PC-3 (cell line): ENCODE measurements around the gene SSC4D. TPM values are rescaled to one million over a fixed set of nuclear protein-coding genes. Genes with fewer than 3 reads are reported as not detected.
"Not testable (repeated sequence)": the region's sequence is repeated elsewhere in the genome, so short reads cannot be mapped to it uniquely, and the experiment has no call there.

Source experiments
- ATAC-seq: fragments of 200-7000 bp; cut with Tn5 transposase; 2 replicates; pipeline ENCODE4 v1.9.1; 2020; ENCODE audit warnings: mild to moderate bottlenecking, moderate library complexity
- BruUV-seq: library from RNA; stranded (reverse); fragments of 400-500 nt; replicated peaks from 2 replicates; lab custom pipeline; 2021; lab: Mats Ljungman, UMichigan
- CTCF ChIA-PET: fragments of 300-600 bp; sonication (Branson Sonifier 250); formaldehyde crosslinking; loops from one replicate; lab custom pipeline; 2022; ENCODE audit warnings: antibody characterized with exemption; lab: Charles Lee
- POLR2A ChIA-PET: fragments of 300-600 bp; sonication (Branson Sonifier 250); formaldehyde crosslinking; loops from one replicate; lab custom pipeline; 2022; ENCODE audit warnings: antibody characterized with exemption; ENCODE audit not compliant: unreplicated experiment; lab: Charles Lee
- DNase-seq: peaks from one replicate; pipeline ENCODE4 v3.0.0-alpha.2; 2015
- H2AFZ ChIP-seq: fragments of 300-600 bp; sonication (generic); 2 replicates; pipeline ENCODE4 v1.6.0; 2016; ENCODE audit warnings: antibody characterized with exemption, low read length
- H3F3A ChIP-seq: fragments of 300-600 bp; sonication (generic); one replicate; pipeline ENCODE4 v1.6.0; 2017; ENCODE audit warnings: antibody characterized with exemption, low read length, control low read depth, mild to moderate bottlenecking; ENCODE audit not compliant: unreplicated experiment
- H3K27ac ChIP-seq: fragments of 300-600 bp; sonication (generic); 2 replicates; pipeline ENCODE4 v1.5.1; 2016; ENCODE audit warnings: mild to moderate bottlenecking, low read length
- H3K27me3 ChIP-seq: fragments of 300-600 bp; sonication (generic); 2 replicates; pipeline ENCODE4 v1.6.1; 2016; ENCODE audit warnings: low read length, mixed read lengths
- H3K36me3 ChIP-seq: fragments of 300-600 bp; sonication (generic); 2 replicates; pipeline ENCODE4 v1.6.1; 2016; ENCODE audit warnings: low read depth, mixed run types, low read length, mixed read lengths
- H3K4me1 ChIP-seq: fragments of 300-600 bp; sonication (generic); 2 replicates; pipeline ENCODE4 v1.5.1; 2016; ENCODE audit warnings: low read length; ENCODE audit not compliant: insufficient read depth
- H3K4me2 ChIP-seq: fragments of 300-600 bp; sonication (generic); 2 replicates; pipeline ENCODE4 v1.6.0; 2016; ENCODE audit warnings: low read length
- H3K4me3 ChIP-seq: fragments of 300-600 bp; sonication (generic); 2 replicates; pipeline ENCODE4 v1.5.1; 2016; ENCODE audit warnings: mild to moderate bottlenecking, low read length, mixed read lengths
- H3K79me2 ChIP-seq: fragments of 300-600 bp; sonication (generic); 2 replicates; pipeline ENCODE4 v1.6.1; 2017; ENCODE audit warnings: low read length, mixed read lengths
- H3K9ac ChIP-seq: fragments of 300-600 bp; sonication (generic); 2 replicates; pipeline ENCODE4 v1.6.0; 2016; ENCODE audit warnings: mild to moderate bottlenecking, low read length
- H3K9me2 ChIP-seq: fragments of 300-600 bp; sonication (generic); replicated peaks from 2 replicates; pipeline ENCODE4 v1.6.1; 2016; ENCODE audit warnings: mixed run types, low read length, mixed read lengths
- H3K9me3 ChIP-seq: fragments of 300-600 bp; sonication (generic); 2 replicates; pipeline ENCODE4 v1.6.1; 2016; ENCODE audit warnings: low read length, mixed read lengths
- H4K20me1 ChIP-seq: fragments of 300-600 bp; sonication (generic); 2 replicates; pipeline ENCODE4 v1.6.1; 2016; ENCODE audit warnings: low read length, mixed read lengths
- CTCF ChIP-seq: fragments of 300-600 bp; sonication (generic); conservative IDR thresholded peaks from 2 replicates; pipeline ENCODE4 v1.5.1; 2017; ENCODE audit warnings: antibody characterized with exemption, low read depth, mild to moderate bottlenecking, low read length
- EZH2 ChIP-seq: fragments of 300-600 bp; sonication (generic); IDR thresholded peaks from one replicate; pipeline ENCODE4 v1.6.1; 2017; ENCODE audit warnings: antibody characterized with exemption, mild to moderate bottlenecking, low read length; ENCODE audit not compliant: unreplicated experiment
- EZH2phosphoT487 ChIP-seq: fragments of 300-600 bp; sonication (generic); IDR thresholded peaks from 2 replicates; pipeline ENCODE4 v1.6.1; 2018; ENCODE audit warnings: mild to moderate bottlenecking, antibody characterized with exemption, low read length, borderline replicate concordance
- intact Hi-C: fragments of 100-400 bp; cut with micrococcal nuclease; formaldehyde crosslinking; loops from 2 replicates; pipeline ENCODE4 v1.9.0; 2023
- total RNA-seq: library from RNA; depleted of rRNA; stranded (reverse); fragments of >200 nt; gene quantifications from 2 replicates; pipeline ENCODE4 v1.2.3, GENCODE V29; 2014

Gene SSC4D
- total RNA-seq, 1 experiment from 2014 or later = 1.3 TPM

GRCh38 chr7:76437873-76438272, 28.4 kb upstream of the SSC4D start:
- ATAC-seq = peak; percentile 85

GRCh38 chr7:76430836-76431235, 21.3 kb upstream of the SSC4D start:
- no peak for ATAC-seq
- no peaks in the 10 kb centered on the region for H3K9me3 ChIP-seq
- H3K4me3 ChIP-seq = no peak overlapping the region
- intact Hi-C loops = no loop called here
- POLR2A ChIA-PET = no interaction called here
- no peaks in the 10 kb centered on the region for H3K36me3 ChIP-seq
- H3K27me3 ChIP-seq = no peaks in the 10 kb centered on the region
- no peaks in the 10 kb centered on the region for H3K4me1 ChIP-seq
- no peak overlapping the region for H3K4me2 ChIP-seq
- H2AFZ ChIP-seq = no peak overlapping the region
- H3F3A ChIP-seq = no peaks in the 10 kb centered on the region
- H3K27ac ChIP-seq = no peak overlapping the region
- CTCF ChIA-PET = no interaction called here
- H3K9me2 ChIP-seq = no peaks in the 10 kb centered on the region
- H3K79me2 ChIP-seq = no peaks in the 10 kb centered on the region
- TF ChIP-seq EZH2phosphoT487 = no peak
- no peak for TF ChIP-seq CTCF
- TF ChIP-seq EZH2 = no peak
- no peak overlapping the region for H3K9ac ChIP-seq
- no TSS peak for BruUV-seq
- no peaks in the 10 kb centered on the region for H4K20me1 ChIP-seq
- DNase-seq = no peak

More at GRCh38 chr7:76437873-76438272, 28.4 kb upstream of the SSC4D start:
- DNase-seq = peak; percentile 87
- TF ChIP-seq CTCF = peak; percentile 42
- POLR2A ChIA-PET, H3K9me2 ChIP-seq, H3K9me3 ChIP-seq, BruUV-seq, H3F3A ChIP-seq, H3K36me3 ChIP-seq, H4K20me1 ChIP-seq, H2AFZ ChIP-seq, CTCF ChIA-PET, H3K79me2 ChIP-seq, H3K4me1 ChIP-seq, intact Hi-C loops, H3K4me2 ChIP-seq, H3K27me3 ChIP-seq, H3K4me3 ChIP-seq: not testable (repeated sequence)
- peak overlapping the region; percentile 87 for H3K27ac ChIP-seq
- peak overlapping the region; percentile 58 for H3K9ac ChIP-seq

GRCh38 chr7:76430211-76430610, 20.7 kb upstream of the SSC4D start:
- Histone ChIP-seq H2AFZ (no peak overlapping the region), H3K27ac (no peak overlapping the region), H3K9me3 (no peaks in the 10 kb centered on the region), H3K4me2 (no peak overlapping the region), H3K79me2 (no peaks in the 10 kb centered on the region), H3K4me3 (no peak overlapping the region), H3K36me3 (no peaks in the 10 kb centered on the region), H3K9me2 (no peaks in the 10 kb centered on the region), H3K9ac (no peak overlapping the region), H3K27me3 (no peaks in the 10 kb centered on the region), H3K4me1 (no peaks in the 10 kb centered on the region), H3F3A (no peaks in the 10 kb centered on the region), H4K20me1 (no peaks in the 10 kb centered on the region)
- CTCF ChIA-PET = no interaction called here
- no peak for ATAC-seq
- BruUV-seq = no TSS peak
- intact Hi-C loops = no loop called here
- DNase-seq = no peak
- TF ChIP-seq EZH2phosphoT487 (no peak), EZH2 (no peak)
- POLR2A ChIA-PET = no interaction called here
